Muscle of back (tissue), 11 donors: ENCODE results near the gene CACNG4. TPM values are rescaled to one million over a fixed set of nuclear protein-coding genes. Genes with fewer than 3 reads are reported as not detected.
A peak's percentile ranks its signal among the peaks of the same experiment; 100 is the strongest.
"Not testable (repeated sequence)": the region's sequence is repeated elsewhere in the genome, so short reads cannot be mapped to it uniquely, and the experiment has no call there.

Experiments used
- DNase-seq, 3 donors: peaks; one replicate each; pipeline versions ENCODE4 v3.0.0 to v3.0.0-alpha.2; 2013
- polyA plus RNA-seq, 10 donors: library from polyadenylated mRNA; unstranded; fragments of 120-200 nt; gene quantifications; one replicate each; pipeline ENCODE4 v1.2.1, GENCODE V29; 2013; ENCODE audit not compliant: insufficient read length in 10 of 10

The CACNG4 gene
- polyA plus RNA-seq, 10 donors: 4.8 to 14.7 (median 12.4) TPM

GRCh38 chr17:67041119-67041518 lies 76.6 kb downstream of the CACNG4 start:
- DNase-seq: not testable (repeated sequence)

- DNase-seq: no peak
Observed at GRCh38 chr17:67041531-67041930, 77.0 kb downstream of the CACNG4 start.

- DNase-seq: no peak
Observed at GRCh38 chr17:67041941-67042899, 77.7 kb downstream of the CACNG4 start.

- peak in 1 of 3 donors; percentile 49 for DNase-seq
Observed at GRCh38 chr17:67043283-67043682, 78.8 kb downstream of the CACNG4 start.

- DNase-seq: peak; percentile 51 to 59 (median 56)
Observed at GRCh38 chr17:67044016-67044772, 79.7 kb downstream of the CACNG4 start, which contains the start of gene CACNG1. CACNG1 (plus strand) TSS chr17:67044554; CDS start chr17:67044661, 107 bp downstream.

- DNase-seq: no peak
Observed at GRCh38 chr17:67044940-67045339, 80.4 kb downstream of the CACNG4 start.

- DNase-seq: peak; percentile 48 to 69 (median 55)
Observed at GRCh38 chr17:67046398-67046797, 81.9 kb downstream of the CACNG4 start.

- no peak for DNase-seq
Observed at GRCh38 chr17:67047382-67047781, 82.9 kb downstream of the CACNG4 start.

GRCh38 chr17:67049025-67049739 lies 84.7 kb downstream of the CACNG4 start:
- DNase-seq: no peak

GRCh38 chr17:67050066-67050465 lies 85.6 kb downstream of the CACNG4 start:
- DNase-seq: no peak

- no peak for DNase-seq
Observed at GRCh38 chr17:67050471-67051154, 86.1 kb downstream of the CACNG4 start.

- DNase-seq: no peak
Observed at GRCh38 chr17:67051155-67051538, 86.6 kb downstream of the CACNG4 start.

GRCh38 chr17:67051837-67052236 lies 87.3 kb downstream of the CACNG4 start:
- no peak for DNase-seq

GRCh38 chr17:67052720-67053437 lies 88.4 kb downstream of the CACNG4 start:
- DNase-seq: no peak

- DNase-seq: no peak
Observed at GRCh38 chr17:67053438-67054000, 89.0 kb downstream of the CACNG4 start.

GRCh38 chr17:67054011-67054591 lies 89.6 kb downstream of the CACNG4 start:
- no peak for DNase-seq

GRCh38 chr17:67054608-67055007 lies 90.1 kb downstream of the CACNG4 start:
- no peak for DNase-seq

- no peak for DNase-seq
Observed at GRCh38 chr17:67055041-67055443, 90.5 kb downstream of the CACNG4 start.

- DNase-seq: no peak
Observed at GRCh38 chr17:67055811-67056745, 91.6 kb downstream of the CACNG4 start.
